Mononuclear cell (primary cell): ENCODE results near the gene JAM3. TPM values are rescaled to one million over a fixed set of nuclear protein-coding genes. Genes with fewer than 3 reads are reported as not detected.
"Not testable (repeated sequence)": the region's sequence is repeated elsewhere in the genome, so short reads cannot be mapped to it uniquely, and the experiment has no call there.

Source experiments
- H3K27me3 ChIP-seq: 2 replicates; pipeline ENCODE4 v1.6.0; 2011; ENCODE audit warnings: low read length, control low read depth; ENCODE audit not compliant: insufficient read depth
- H3K4me1 ChIP-seq: 2 replicates; pipeline ENCODE4 v1.5.1; 2011; ENCODE audit warnings: mild to moderate bottlenecking, low read length, control low read depth; ENCODE audit not compliant: insufficient read depth
- H3K4me3 ChIP-seq: 2 replicates; pipeline ENCODE4 v1.5.1; 2011; ENCODE audit warnings: mild to moderate bottlenecking, low read length, moderate library complexity
- H3K9me3 ChIP-seq: 2 replicates; pipeline ENCODE4 v1.5.1; 2011; ENCODE audit warnings: low read depth, mild to moderate bottlenecking, control low read depth, low read length
- total RNA-seq: library from RNA; depleted of rRNA; stranded (reverse); fragments of >200 nt; gene quantifications from one replicate; pipeline ENCODE4 v1.2.3, GENCODE V29; 2012

Gene JAM3
- total RNA-seq, 1 donor: 13.1 TPM

- Histone ChIP-seq H3K4me3 (no peak overlapping the region), H3K27me3 (no peaks in the 10 kb centered on the region), H3K9me3 (no peaks in the 10 kb centered on the region), H3K4me1 (no peaks in the 10 kb centered on the region)
Observed at GRCh38 chr11:134178032-134178674, 109.3 kb downstream of the JAM3 start.

GRCh38 chr11:134181707-134182106, 112.8 kb downstream of the JAM3 start:
- Histone ChIP-seq H3K9me3 (no peaks in the 10 kb centered on the region), H3K4me3 (no peak overlapping the region), H3K27me3 (no peaks in the 10 kb centered on the region), H3K4me1 (no peaks in the 10 kb centered on the region)

- H3K4me3 ChIP-seq, H3K27me3 ChIP-seq, H3K4me1 ChIP-seq, H3K9me3 ChIP-seq: not testable (repeated sequence)
Observed at GRCh38 chr11:134188092-134188491, 119.2 kb downstream of the JAM3 start.

- H3K4me3 ChIP-seq: no peak overlapping the region
- H3K4me1 ChIP-seq: no peaks in the 10 kb centered on the region
- no peaks in the 10 kb centered on the region for H3K27me3 ChIP-seq
- H3K9me3 ChIP-seq: no peaks in the 10 kb centered on the region
Observed at GRCh38 chr11:134196756-134197155, 127.9 kb downstream of the JAM3 start.

- Histone ChIP-seq H3K9me3 (no peaks in the 10 kb centered on the region), H3K4me3 (no peak overlapping the region), H3K27me3 (no peaks in the 10 kb centered on the region), H3K4me1 (no peaks in the 10 kb centered on the region)
Observed at GRCh38 chr11:134199531-134199930, 130.7 kb downstream of the JAM3 start.

GRCh38 chr11:134200688-134201087, 131.8 kb downstream of the JAM3 start:
- no peaks in the 10 kb centered on the region for H3K9me3 ChIP-seq
- H3K4me3 ChIP-seq: no peak overlapping the region
- no peaks in the 10 kb centered on the region for H3K27me3 ChIP-seq
- H3K4me1 ChIP-seq: no peaks in the 10 kb centered on the region

Other genes starting within 250 kb of the JAM3 start
- not detected for gene SPATA19, start 223.6 kb upstream of the JAM3 start, total RNA-seq
- 4.3 TPM for gene IGSF9B, start 112.1 kb upstream of the JAM3 start, total RNA-seq
- 17.0 TPM for gene NCAPD3, start 154.9 kb downstream of the JAM3 start, total RNA-seq
- gene VPS26B, start 155.6 kb downstream of the JAM3 start, total RNA-seq: 36.5 TPM
- gene THYN1, start 184.3 kb downstream of the JAM3 start, total RNA-seq: 22.5 TPM
- gene ACAD8, start 184.5 kb downstream of the JAM3 start, total RNA-seq: 10.0 TPM
- gene GLB1L3, start 207.3 kb downstream of the JAM3 start, total RNA-seq: 0.52 TPM